CD4-positive, alpha-beta T cell (primary cell): ENCODE results near the gene P3R3URF. TPM values are rescaled to one million over a fixed set of nuclear protein-coding genes. Genes with fewer than 3 reads are reported as not detected.
A peak's percentile ranks its signal among the peaks of the same experiment; 100 is the strongest.

Source experiments
- ATAC-seq: fragments of 200-7000 bp; cut with Tn5 transposase; one replicate; pipeline ENCODE4 v1.10.0; 2022; ENCODE audit warnings: mild to moderate bottlenecking; ENCODE audit not compliant: poor library complexity
- CTCF ChIA-PET: fragments of 350-600 bp; sonication (Branson Sonifier 250); formaldehyde crosslinking; loops from one replicate; lab custom pipeline; 2021; ENCODE audit warnings: antibody characterized with exemption, inconsistent platforms; lab: Charles Lee
- POLR2A ChIA-PET: fragments of 350-600 bp; sonication (Branson Sonifier 250); formaldehyde crosslinking; loops from one replicate; lab custom pipeline; 2021; ENCODE audit warnings: antibody characterized with exemption, inconsistent platforms; lab: Charles Lee
- DNase-seq, 14 experiments: peaks; one replicate each; pipeline ENCODE4 v3.0.0-alpha.2; 2013 to 2020; ENCODE audit warnings: mixed read lengths in 2 of 14
- H3K27ac ChIP-seq, 2 donors: one replicate each; pipeline versions ENCODE4 v1.5.1 to v1.7.0; 2013; ENCODE audit warnings: low read length in 2 of 2, low read depth in 1 of 2, mild to moderate bottlenecking in 1 of 2
- H3K27me3 ChIP-seq, 2 experiments: 1 replicate in 1 of 2; 2 replicates in 1 of 2; pipeline versions ENCODE4 v1.6.1 to v1.7.0; 2013; ENCODE audit warnings: low read length in 2 of 2, control low read depth in 1 of 2, mild to moderate bottlenecking in 1 of 2, moderate library complexity in 1 of 2; ENCODE audit not compliant: insufficient read depth in 2 of 2, control insufficient read depth in 1 of 2
- H3K36me3 ChIP-seq: one replicate; pipeline ENCODE4 v1.6.1; 2013; ENCODE audit warnings: low read length, control low read depth; ENCODE audit not compliant: insufficient read depth
- H3K4me1 ChIP-seq: one replicate; pipeline ENCODE4 v1.6.1; 2013; ENCODE audit warnings: low read length, control low read depth; ENCODE audit not compliant: insufficient read depth
- H3K4me3 ChIP-seq: one replicate; pipeline ENCODE4 v1.5.1; 2013; ENCODE audit warnings: mild to moderate bottlenecking, low read length, moderate library complexity
- H3K9me3 ChIP-seq, 2 experiments: 1 replicate in 1 of 2; 2 replicates in 1 of 2; pipeline versions ENCODE4 v1.6.1 to v1.7.0; 2013; ENCODE audit warnings: low read length in 2 of 2, mild to moderate bottlenecking in 2 of 2, control low read depth in 1 of 2, moderate library complexity in 1 of 2; ENCODE audit not compliant: control insufficient read depth in 1 of 2, insufficient read depth in 1 of 2
- H3K27ac Mint-ChIP-seq: one replicate; pipeline ENCODE4 v1.8.0; 2020; ENCODE audit warnings: mixed read lengths
- H3K27me3 Mint-ChIP-seq: one replicate; pipeline ENCODE4 v1.8.0; 2021; ENCODE audit warnings: mixed read lengths
- H3K36me3 Mint-ChIP-seq: one replicate; pipeline ENCODE4 v1.8.0; 2021; ENCODE audit warnings: low read depth, mixed read lengths
- H3K4me1 Mint-ChIP-seq: one replicate; pipeline ENCODE4 v1.8.0; 2021; ENCODE audit warnings: low read depth, mixed read lengths
- H3K4me3 Mint-ChIP-seq: one replicate; pipeline ENCODE4 v1.8.0; 2020; ENCODE audit warnings: mild to moderate bottlenecking, mixed read lengths
- H3K9me3 Mint-ChIP-seq: one replicate; pipeline ENCODE4 v1.8.0; 2020; ENCODE audit warnings: mixed read lengths
- CTCF ChIP-seq: fragments of 200-600 bp; IDR thresholded peaks from one replicate; pipeline ENCODE4 v1.8.0; 2022; ENCODE audit warnings: antibody characterized with exemption, mild to moderate bottlenecking
- intact Hi-C, 2 experiments: fragments of 100-400 bp; cut with DNase I in 1 of 2; cut with micrococcal nuclease in 1 of 2; formaldehyde crosslinking; loops; one replicate each; pipeline versions ENCODE4 v1.15.1 to v1.9.0; 2023 to 2025; cut with DNase I, micrococcal nuclease
- total RNA-seq, 174 experiments: library from RNA in 2 of 174; stranded (reverse) in 2 of 174; gene quantifications; one replicate each; pipeline ENCODE4 v1.2.3 and lab custom pipeline; 2021 to 2026

Gene P3R3URF
- total RNA-seq, 2 experiments from 2014 or later: not detected

DNA sequence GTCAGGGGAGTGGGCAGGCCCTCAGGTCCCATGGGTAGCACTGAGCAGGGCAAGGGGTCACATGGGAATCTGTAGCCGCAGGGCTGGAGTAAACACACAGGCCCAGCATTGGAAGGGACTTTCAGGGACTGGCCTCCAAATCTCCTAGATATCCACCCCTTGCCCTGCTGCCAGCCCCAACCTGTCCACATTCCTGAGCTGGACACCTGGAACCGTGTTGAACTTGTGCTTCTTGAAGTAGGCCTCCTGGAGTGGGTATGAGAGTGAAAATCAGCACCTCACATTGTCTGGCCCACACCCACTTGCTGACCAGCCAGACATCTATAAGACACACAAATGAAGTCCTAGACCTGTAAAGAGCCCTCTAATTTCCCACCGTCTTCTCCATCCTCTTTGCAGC, 14.3 kb upstream of the P3R3URF start:
- Histone ChIP-seq H3K27ac (no peak overlapping the region), H3K9me3 (no peaks in the 10 kb centered on the region), H3K4me3 (no peak overlapping the region), H3K27me3 (no peaks in the 10 kb centered on the region), H3K36me3 (peaks cover 67% of the 10 kb centered on the region), H3K4me1 (no peaks in the 10 kb centered on the region)
- Mint-ChIP-seq H3K4me3 (no peak overlapping the region), H3K36me3 (peaks cover 68% of the 10 kb centered on the region), H3K9me3 (no peaks in the 10 kb centered on the region), H3K27ac (no peak overlapping the region), H3K4me1 (peaks cover under 1% of the 10 kb centered on the region), H3K27me3 (no peaks in the 10 kb centered on the region)
- POLR2A ChIA-PET: no interaction called here
- DNase-seq: no peak
- TF ChIP-seq CTCF: no peak
- no peak for ATAC-seq
- intact Hi-C loops: loop anchor here in 1 of 2 experiments (10.0 kb wide), 1 partner anchor 1836 kb away; the partner anchor contains the start of gene ERI3
- CTCF ChIA-PET: no interaction called here

- ATAC-seq (no peak), DNase-seq (no peak)
- Histone ChIP-seq H3K4me1 (peaks cover 6% of the 10 kb centered on the region), H3K36me3 (peaks cover 48% of the 10 kb centered on the region), H3K4me3 (no peak overlapping the region), H3K27me3 (no peaks in the 10 kb centered on the region), H3K27ac (no peak overlapping the region), H3K9me3 (no peaks in the 10 kb centered on the region)
- Mint-ChIP-seq H3K4me1 (peaks cover 11% of the 10 kb centered on the region), H3K36me3 (peaks cover 49% of the 10 kb centered on the region), H3K27me3 (no peaks in the 10 kb centered on the region), H3K27ac (peak overlapping the region; percentile 37), H3K4me3 (no peak overlapping the region), H3K9me3 (no peaks in the 10 kb centered on the region)
- ChIA-PET POLR2A (no interaction called here), CTCF (no interaction called here)
- intact Hi-C loops: no loop called here
- TF ChIP-seq CTCF: no peak
These were observed 12.2 kb upstream of the P3R3URF start for GRCh38 chr1:46188295-46189030.

GRCh38 chr1:46187106-46187869, 11.0 kb upstream of the P3R3URF start:
- no peak for TF ChIP-seq CTCF
- Mint-ChIP-seq H3K4me3 (no peak overlapping the region), H3K9me3 (no peaks in the 10 kb centered on the region), H3K36me3 (peaks cover 38% of the 10 kb centered on the region), H3K4me1 (peaks cover 11% of the 10 kb centered on the region), H3K27me3 (no peaks in the 10 kb centered on the region), H3K27ac (peak overlapping the region; percentile 37)
- DNase-seq: no peak
- Histone ChIP-seq H3K27me3 (no peaks in the 10 kb centered on the region), H3K4me3 (no peak overlapping the region), H3K36me3 (peaks cover 36% of the 10 kb centered on the region), H3K9me3 (no peaks in the 10 kb centered on the region), H3K27ac (no peak overlapping the region), H3K4me1 (peaks cover 6% of the 10 kb centered on the region)
- intact Hi-C loops: no loop called here
- ATAC-seq: no peak
- CTCF ChIA-PET: no interaction called here
- POLR2A ChIA-PET: no interaction called here
